Kasumi-1 (cell line): Measurements from ENCODE around the gene SLC9A5.
A peak's percentile ranks its signal among the peaks of the same experiment; 100 is the strongest.

Experiments used
- DNase-seq, 2 experiments: peaks; one replicate each; lab custom pipeline; 2025; lab: John Stamatoyannopoulos, UW

Gene SLC9A5

DNA sequence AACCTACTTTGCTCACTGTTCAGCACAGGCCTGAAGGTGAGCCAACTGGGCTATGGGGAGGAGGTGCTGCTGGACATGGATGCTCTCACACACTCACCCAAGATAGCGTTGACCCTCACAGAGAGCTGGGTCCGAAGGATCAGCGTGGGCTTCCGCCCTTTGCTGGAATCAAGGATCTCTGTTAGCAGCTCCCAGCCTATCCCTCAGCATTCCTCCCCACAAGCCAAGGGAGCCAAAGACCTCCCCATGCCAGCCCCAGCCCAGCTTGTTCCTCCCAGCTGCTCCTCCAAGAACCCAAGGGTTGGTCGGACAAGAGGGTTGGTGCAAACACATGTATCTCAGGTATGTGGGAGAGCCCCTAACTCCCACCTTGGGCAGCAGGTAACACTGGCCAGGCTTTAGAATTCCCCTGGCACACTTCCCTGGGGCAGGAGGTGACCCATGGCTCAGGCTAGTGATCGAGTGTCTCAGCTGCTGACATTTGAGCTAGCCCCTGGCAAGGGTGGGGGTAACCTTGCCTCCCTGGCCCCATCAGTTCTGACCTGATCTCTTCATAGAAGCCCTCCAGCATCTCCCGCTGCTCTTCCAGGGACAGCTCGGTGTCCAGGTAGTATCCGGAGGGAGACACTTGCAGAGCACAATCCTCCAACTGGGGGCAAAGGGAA, 9.8 kb upstream of the SLC9A5 start:
- DNase-seq = no peak

DNA sequence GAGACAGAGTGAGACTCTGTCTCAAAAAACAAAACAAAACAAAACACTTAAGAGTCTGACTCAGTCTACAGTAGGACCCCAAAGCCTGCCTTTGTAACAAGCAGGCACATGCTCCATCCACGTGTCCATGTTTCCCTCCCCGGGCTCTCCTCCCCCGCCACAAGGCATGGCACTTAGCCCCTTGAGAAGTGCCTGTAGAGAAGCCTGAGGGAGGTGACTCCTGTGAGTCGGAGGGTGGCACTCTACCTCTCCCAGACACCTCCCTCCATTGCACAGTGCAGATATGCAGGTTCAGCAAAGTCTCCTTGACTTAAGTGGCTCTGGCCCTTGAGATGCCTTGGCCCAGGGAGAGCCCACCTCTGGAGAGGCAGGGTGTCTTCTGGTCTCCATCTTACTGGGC, 8.3 kb upstream of the SLC9A5 start:
- DNase-seq = no peak

DNA sequence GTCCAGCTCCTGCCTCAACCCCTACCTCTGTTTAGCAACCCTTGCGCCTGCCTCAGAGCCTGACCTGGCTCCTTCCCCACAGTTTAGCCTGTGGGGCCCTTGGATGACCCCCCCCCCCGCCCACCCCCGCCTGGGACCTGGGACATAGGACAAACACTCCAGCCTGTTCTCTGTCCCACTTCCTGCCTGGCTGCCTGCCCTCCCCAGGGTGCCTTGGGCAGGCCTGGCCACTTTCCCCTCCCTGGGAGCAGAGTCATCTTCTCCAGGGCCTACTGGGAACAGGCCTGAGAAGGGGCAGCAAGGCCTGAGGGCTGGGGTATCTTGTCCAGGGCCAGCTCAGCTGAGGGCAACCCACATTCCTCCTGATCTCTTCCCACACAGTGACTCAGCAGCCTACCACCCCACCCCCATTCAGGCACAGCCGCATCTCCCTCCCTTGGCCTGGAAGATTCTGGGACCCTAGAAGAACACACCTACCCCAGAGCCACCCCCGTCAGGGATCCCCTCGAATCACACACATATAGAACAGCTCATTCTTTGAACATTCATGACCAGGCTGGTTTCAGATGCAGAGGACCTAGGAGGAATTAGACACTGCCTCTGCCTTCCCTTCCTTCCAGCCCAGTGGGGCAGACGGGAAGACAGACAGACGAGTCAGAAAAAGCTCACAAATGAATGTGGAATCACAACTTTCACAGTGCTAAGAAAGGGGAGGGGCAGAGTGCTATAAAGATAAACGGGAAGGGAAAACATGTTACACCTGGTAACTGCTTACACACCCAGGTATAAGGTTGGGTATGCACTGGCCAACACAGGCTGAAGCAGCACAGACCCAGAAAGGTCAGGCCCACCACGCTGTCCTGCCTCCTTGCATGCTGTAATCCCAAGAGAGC, 7.5 kb upstream of the SLC9A5 start:
- no peak for DNase-seq

GRCh38 chr16:67242138-67242730, 6.5 kb upstream of the SLC9A5 start:
- DNase-seq = no peak

GRCh38 chr16:67243481-67243880, 5.3 kb upstream of the SLC9A5 start:
- no peak for DNase-seq

GRCh38 chr16:67244387-67245185, 4.2 kb upstream of the SLC9A5 start:
- DNase-seq = peak; percentile 97 to 98

- peak in 1 of 2 experiments; percentile 38 for DNase-seq
These were observed 3.6 kb upstream of the SLC9A5 start for GRCh38 chr16:67245186-67245585.

- DNase-seq = no peak
These were observed 3.1 kb upstream of the SLC9A5 start for GRCh38 chr16:67245674-67246080.

GRCh38 chr16:67246081-67246755, 2.6 kb upstream of the SLC9A5 start:
- peak; percentile 68 to 86 for DNase-seq

GRCh38 chr16:67246756-67247191, 2.0 kb upstream of the SLC9A5 start:
- DNase-seq = no peak

DNA sequence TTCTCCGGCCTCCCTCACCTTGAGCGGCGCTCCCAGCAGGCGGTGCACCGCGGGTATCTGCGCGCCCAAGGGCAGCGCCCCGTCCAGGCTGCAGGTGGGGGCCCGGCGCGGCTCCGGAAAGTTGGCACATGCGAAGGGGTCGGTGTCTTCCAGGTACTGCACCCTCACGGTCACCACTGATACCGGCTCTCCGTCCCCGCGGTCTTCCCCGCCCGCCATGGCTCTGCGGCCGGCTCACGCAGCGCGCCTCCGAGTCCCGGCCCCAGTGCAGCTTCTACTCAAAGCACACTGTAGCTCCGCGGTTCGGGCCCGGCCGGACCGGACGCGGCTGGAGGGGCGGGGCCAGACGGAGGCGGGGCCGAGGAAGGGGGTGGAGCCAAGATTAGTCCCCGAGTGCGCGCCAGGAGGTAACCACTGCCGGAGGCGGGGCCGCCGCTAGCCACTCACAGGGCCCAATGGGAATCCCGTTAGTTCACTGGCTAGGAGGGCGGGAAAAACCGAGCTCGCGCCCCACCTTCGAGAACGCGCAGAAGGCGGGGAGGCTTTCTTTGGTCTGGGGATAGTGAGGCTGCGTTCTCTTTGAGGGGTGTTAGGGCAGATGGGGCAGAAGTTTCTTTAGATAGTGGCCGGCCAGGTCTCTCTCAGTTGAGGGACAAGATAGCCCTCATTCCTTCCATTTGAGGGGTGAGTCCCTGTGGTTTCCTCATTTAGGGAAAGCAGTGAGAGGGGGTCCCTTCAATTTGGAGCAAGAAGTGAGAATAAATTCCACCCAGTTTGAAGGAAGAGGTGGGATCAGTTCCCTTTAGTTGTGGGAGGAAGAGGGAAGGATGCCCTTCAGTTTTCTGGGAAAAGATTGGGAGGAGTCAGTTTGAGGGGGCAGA, 1.3 kb upstream of the SLC9A5 start, which contains the start of gene FHOD1:
TSS of gene FHOD1 (minus strand) at position 290 of the 881 bp plus-strand sequence. CDS start at position 219, 71 bp downstream.
- DNase-seq = peak; percentile 92 to 94

DNA sequence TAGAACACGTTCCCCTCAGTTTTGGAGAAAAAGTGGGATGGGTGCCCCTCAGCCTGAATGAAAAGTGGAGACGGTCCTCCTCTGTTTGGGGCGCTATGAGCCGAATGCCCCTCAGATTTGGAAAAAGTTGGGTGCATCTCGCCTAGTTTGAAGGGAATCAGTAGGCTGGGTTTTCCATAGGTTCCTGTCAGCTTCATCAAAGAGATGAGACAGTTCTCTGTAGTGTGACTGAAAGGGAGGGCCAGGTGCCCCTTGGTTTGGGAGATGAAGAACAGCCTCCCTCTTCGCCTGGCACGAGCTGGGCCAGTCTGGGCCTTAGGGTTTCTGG, 742 bp upstream of the SLC9A5 start:
- no peak for DNase-seq

DNA sequence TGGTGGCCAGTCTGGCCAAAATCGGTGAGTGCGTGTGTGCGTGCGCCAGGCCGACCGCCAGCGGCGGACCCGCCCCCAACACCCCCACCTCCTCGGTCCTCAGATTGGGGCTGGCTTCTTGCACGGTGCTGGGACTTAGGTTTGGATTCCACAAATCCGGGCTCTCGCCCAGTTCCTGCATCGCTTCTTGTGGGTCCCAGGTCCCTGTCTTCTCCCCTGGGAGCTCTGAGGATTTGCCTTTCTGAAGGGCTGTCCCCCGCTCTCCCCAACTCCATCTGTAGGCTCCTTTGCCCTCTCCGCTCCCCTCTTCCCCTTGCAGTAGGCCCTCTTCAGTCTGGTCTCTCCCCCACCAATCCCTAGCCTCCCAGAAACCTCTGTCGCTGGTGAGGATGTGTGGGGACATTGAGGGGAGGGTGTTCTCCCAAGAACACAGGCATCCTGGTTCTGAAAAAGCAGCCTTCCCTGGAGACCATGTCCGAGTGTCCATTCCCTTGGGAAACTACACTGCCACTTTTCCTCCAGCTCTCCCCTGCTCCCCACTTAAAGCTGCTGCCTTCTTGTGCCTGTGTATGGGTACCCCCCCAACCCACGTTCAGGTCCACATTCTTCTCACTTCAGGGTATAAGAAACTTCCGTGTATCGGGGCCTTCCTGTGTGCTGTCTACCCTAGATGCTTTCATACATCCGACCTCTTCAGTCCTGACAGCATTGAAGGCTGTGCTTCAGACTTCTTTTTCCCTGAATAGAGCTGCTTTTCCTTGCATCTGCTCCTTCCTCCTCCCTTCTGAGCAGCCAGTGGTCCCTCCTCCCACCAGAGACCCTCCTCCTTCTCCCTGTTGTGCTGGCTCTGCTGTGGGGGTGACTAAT, 632 bp downstream of the SLC9A5 start:
- DNase-seq = no peak

GRCh38 chr16:67250045-67250327, 1.2 kb downstream of the SLC9A5 start:
- no peak for DNase-seq

- DNase-seq = no peak
These were observed 4.1 kb downstream of the SLC9A5 start for GRCh38 chr16:67252609-67253497.

- DNase-seq = no peak
These were observed 6.2 kb downstream of the SLC9A5 start for GRCh38 chr16:67254801-67255552.

- DNase-seq = no peak
These were observed 6.9 kb downstream of the SLC9A5 start for GRCh38 chr16:67255553-67256221.
